Measurements from ENCODE around the gene PRRC2A.

The PRRC2A gene

GRCh38 chr6:31654574-31655348 lies 34.2 kb downstream of the PRRC2A start:
- FAIRE-seq = no peak

GRCh38 chr6:31655349-31656237 lies 35.1 kb downstream of the PRRC2A start, which contains the start of gene APOM:
Gene APOM, plus strand, starts transcription at chr6:31655894. Its CDS starts 73 bp downstream, at chr6:31655967.
- no peak for FAIRE-seq

GRCh38 chr6:31657406-31658157 lies 37.1 kb downstream of the PRRC2A start:
- FAIRE-seq = no peak

- no peak for FAIRE-seq
Measured at GRCh38 chr6:31658158-31658688, 37.7 kb downstream of the PRRC2A start.

- FAIRE-seq = no peak
Measured at GRCh38 chr6:31658983-31659648, 38.6 kb downstream of the PRRC2A start.

GRCh38 chr6:31659649-31660380 lies 39.3 kb downstream of the PRRC2A start:
- FAIRE-seq = no peak

- no peak for FAIRE-seq
Measured at GRCh38 chr6:31660381-31661261, 40.1 kb downstream of the PRRC2A start, which contains the start of gene C6orf47. Gene C6orf47, minus strand, starts transcription at chr6:31660778. Its CDS starts 831 bp downstream, at chr6:31659947.

- no peak for FAIRE-seq
Measured at GRCh38 chr6:31661262-31662123, 41.0 kb downstream of the PRRC2A start.

GRCh38 chr6:31662124-31662723 lies 41.7 kb downstream of the PRRC2A start:
- FAIRE-seq = no peak

GRCh38 chr6:31663126-31663960 lies 42.8 kb downstream of the PRRC2A start:
- no peak for FAIRE-seq

- no peak for FAIRE-seq
Measured at GRCh38 chr6:31663961-31664789, 43.7 kb downstream of the PRRC2A start.

- FAIRE-seq = peak; percentile 94
Measured at GRCh38 chr6:31664790-31665500, 44.4 kb downstream of the PRRC2A start, which contains the start of gene GPANK1. Gene GPANK1, minus strand, starts transcription at chr6:31664997. Its CDS starts 519 bp downstream, at chr6:31664478.

GRCh38 chr6:31665501-31666336 lies 45.2 kb downstream of the PRRC2A start, which contains the start of gene CSNK2B:
Gene CSNK2B, plus strand, starts transcription at chr6:31666080. Its CDS starts 752 bp downstream, at chr6:31666832.
- peak; percentile 91 for FAIRE-seq

- no peak for FAIRE-seq
Measured at GRCh38 chr6:31666337-31666965, 45.9 kb downstream of the PRRC2A start.
